GM12873 (cell line): ENCODE data around the gene EHBP1.

ENCODE experiments used
- CTCF ChIP-seq: IDR thresholded peaks from 2 replicates; pipeline ENCODE4 v1.5.1; 2012; ENCODE audit warnings: low read depth, mild to moderate bottlenecking, moderate library complexity, low read length, control low read depth; ENCODE audit not compliant: insufficient read depth; ENCODE audit errors: missing control alignments

Gene EHBP1

GRCh38 chr2:62686012-62686685, 19.4 kb upstream of the EHBP1 start:
- no peak for TF ChIP-seq CTCF

- TF ChIP-seq CTCF = no peak
These were observed 17.9 kb upstream of the EHBP1 start for GRCh38 chr2:62687636-62688035.

- no peak for TF ChIP-seq CTCF
These were observed 16.7 kb upstream of the EHBP1 start for GRCh38 chr2:62688771-62689170.

- TF ChIP-seq CTCF = no peak
These were observed 14.3 kb upstream of the EHBP1 start for GRCh38 chr2:62691186-62691585.

GRCh38 chr2:62692225-62692624, 13.3 kb upstream of the EHBP1 start:
- TF ChIP-seq CTCF = no peak

GRCh38 chr2:62698653-62699052, 6.9 kb upstream of the EHBP1 start:
- no peak for TF ChIP-seq CTCF

GRCh38 chr2:62704654-62705006, 883 bp upstream of the EHBP1 start:
- no peak for TF ChIP-seq CTCF
